ENCODE measurements around the gene FDX2. TPM values are rescaled to one million over a fixed set of nuclear protein-coding genes. Genes with fewer than 3 reads are reported as not detected.

The FDX2 gene
- total and polyA plus RNA-seq, 2 experiments from 2014 or later: 24.9 to 49.3 TPM

DNA sequence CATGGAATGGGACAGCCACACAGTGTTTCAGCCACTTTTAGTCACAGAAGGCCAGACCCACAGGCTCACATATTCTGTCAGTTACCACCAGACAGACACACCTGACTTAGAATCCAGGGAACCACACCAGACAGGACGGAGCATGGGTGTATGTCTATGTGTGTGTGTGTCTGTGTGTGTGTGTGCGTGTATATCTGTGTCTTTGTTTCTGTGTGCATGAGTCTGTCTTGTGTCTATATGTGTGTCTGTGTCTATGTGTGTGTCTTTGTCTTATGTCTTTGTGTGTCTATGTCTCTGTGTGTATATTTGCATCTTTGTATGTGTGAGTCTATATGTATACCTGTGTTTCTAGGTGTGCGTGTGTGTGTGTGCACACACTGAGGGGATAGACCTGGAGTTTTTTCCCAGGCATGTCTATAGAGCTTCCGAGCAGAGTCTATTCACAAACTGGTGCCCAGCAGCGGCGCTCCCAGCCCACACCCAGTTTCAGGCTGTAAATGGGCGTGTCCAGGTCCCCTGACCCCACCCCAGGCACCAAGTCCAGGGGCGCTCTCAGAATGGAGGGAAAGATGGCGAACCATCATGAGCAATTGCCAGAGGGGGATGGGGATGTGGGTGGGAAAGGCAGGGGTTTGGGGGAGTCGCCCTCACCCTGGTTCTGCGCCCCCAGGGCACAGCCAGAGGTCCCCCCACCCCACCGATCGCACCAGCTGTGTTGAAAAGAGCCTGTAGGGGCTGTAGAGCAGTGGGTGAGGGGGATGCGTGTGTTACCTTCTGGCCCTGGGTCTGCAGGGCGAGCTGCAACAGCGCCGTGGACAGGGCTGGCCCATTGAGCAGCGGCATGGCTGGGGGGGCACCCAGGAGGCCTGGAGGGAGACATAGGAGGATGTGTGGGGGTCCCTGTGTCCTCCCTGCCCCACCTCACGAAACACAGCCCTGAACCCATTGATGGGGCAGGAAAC is 6.3 kb upstream of the FDX2 start:
- TF ChIP-seq EZH2phosphoT487 (IDR thresholded peaks at IDR 0.05; ENCODE audit: low read depth, severe bottlenecking, unreplicated experiment): no peak
- TF ChIP-seq, protein P1, sequence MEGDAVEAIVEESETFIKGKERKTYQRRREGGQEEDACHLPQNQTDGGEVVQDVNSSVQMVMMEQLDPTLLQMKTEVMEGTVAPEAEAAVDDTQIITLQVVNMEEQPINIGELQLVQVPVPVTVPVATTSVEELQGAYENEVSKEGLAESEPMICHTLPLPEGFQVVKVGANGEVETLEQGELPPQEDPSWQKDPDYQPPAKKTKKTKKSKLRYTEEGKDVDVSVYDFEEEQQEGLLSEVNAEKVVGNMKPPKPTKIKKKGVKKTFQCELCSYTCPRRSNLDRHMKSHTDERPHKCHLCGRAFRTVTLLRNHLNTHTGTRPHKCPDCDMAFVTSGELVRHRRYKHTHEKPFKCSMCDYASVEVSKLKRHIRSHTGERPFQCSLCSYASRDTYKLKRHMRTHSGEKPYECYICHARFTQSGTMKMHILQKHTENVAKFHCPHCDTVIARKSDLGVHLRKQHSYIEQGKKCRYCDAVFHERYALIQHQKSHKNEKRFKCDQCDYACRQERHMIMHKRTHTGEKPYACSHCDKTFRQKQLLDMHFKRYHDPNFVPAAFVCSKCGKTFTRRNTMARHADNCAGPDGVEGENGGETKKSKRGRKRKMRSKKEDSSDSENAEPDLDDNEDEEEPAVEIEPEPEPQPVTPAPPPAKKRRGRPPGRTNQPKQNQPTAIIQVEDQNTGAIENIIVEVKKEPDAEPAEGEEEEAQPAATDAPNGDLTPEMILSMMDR (IDR thresholded peaks at IDR 0.05; ENCODE audit: poor library complexity): no peak
- TF ChIP-seq EZH2 (IDR thresholded peaks at IDR 0.05; ENCODE audit: borderline replicate concordance): no peak
- DNase-seq (ENCODE audit: low spot score): no peak
- no peak overlapping the region for H2AFZ ChIP-seq
- no peaks in the 10 kb centered on the region for H3K79me2 ChIP-seq
- no peak overlapping the region for H3K4me3 ChIP-seq
- H4K20me1 ChIP-seq (ENCODE audit: insufficient read depth, poor library complexity, severe bottlenecking): no peaks in the 10 kb centered on the region
- H3K9me2 ChIP-seq (replicated peaks; ENCODE audit: insufficient read depth): no peaks in the 10 kb centered on the region
- H3K4me1 ChIP-seq (ENCODE audit: insufficient read depth): no peaks in the 10 kb centered on the region
- H3K36me3 ChIP-seq (replicated peaks; ENCODE audit: insufficient read depth, low read depth): no peaks in the 10 kb centered on the region
- no peak overlapping the region for H3K4me2 ChIP-seq
- 94% methylated on average over 16 of the region's 19 CpGs for WGBS (ENCODE audit: low lambda C conversion rate, missing lambda C conversion rate)
- H3K27me3 ChIP-seq: no peaks in the 10 kb centered on the region
- no peak overlapping the region for H3K27ac ChIP-seq
- H3K9me3 ChIP-seq (ENCODE audit: low read depth): no peaks in the 10 kb centered on the region

DNA sequence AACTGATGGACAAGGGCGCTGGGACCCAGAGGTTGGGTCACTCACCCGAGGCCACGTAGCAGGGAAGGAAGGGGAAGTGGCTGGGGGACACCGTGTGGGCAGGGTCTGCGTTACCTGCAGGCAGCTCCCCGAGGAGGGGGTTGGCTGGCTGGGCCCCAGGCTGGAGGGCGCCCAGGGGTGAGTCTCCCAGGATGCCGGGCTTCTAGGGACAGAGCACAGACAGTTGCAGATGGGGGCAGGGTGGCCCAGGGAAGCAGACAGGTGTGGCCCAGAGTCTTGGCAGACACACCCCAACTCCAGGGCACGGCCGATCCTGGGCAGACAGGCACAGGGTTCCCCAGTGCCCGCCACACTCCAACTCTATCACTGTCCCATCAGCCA is 5.6 kb upstream of the FDX2 start:
- H3K36me3 ChIP-seq (replicated peaks; ENCODE audit: insufficient read depth, low read depth): no peaks in the 10 kb centered on the region
- no peak overlapping the region for H3K27ac ChIP-seq
- H3K9me2 ChIP-seq (replicated peaks; ENCODE audit: insufficient read depth): no peaks in the 10 kb centered on the region
- H3K4me3 ChIP-seq: no peak overlapping the region
- no peaks in the 10 kb centered on the region for H3K79me2 ChIP-seq
- H4K20me1 ChIP-seq (ENCODE audit: insufficient read depth, poor library complexity, severe bottlenecking): no peaks in the 10 kb centered on the region
- no peaks in the 10 kb centered on the region for H3K27me3 ChIP-seq
- H3K9me3 ChIP-seq (ENCODE audit: low read depth): no peaks in the 10 kb centered on the region
- no peak overlapping the region for H3K4me2 ChIP-seq
- no peaks in the 10 kb centered on the region for H3K4me1 ChIP-seq (ENCODE audit: insufficient read depth)
- H2AFZ ChIP-seq: no peak overlapping the region
- TF ChIP-seq EZH2 (IDR thresholded peaks at IDR 0.05; ENCODE audit: borderline replicate concordance) (no peak), EZH2phosphoT487 (IDR thresholded peaks at IDR 0.05; ENCODE audit: low read depth, severe bottlenecking, unreplicated experiment) (no peak)
- TF ChIP-seq, protein P1 (IDR thresholded peaks at IDR 0.05; ENCODE audit: poor library complexity): no peak
- over 99% methylated on average over 11 of the region's 11 CpGs for WGBS (ENCODE audit: low lambda C conversion rate, missing lambda C conversion rate)
- DNase-seq (ENCODE audit: low spot score): no peak

DNA sequence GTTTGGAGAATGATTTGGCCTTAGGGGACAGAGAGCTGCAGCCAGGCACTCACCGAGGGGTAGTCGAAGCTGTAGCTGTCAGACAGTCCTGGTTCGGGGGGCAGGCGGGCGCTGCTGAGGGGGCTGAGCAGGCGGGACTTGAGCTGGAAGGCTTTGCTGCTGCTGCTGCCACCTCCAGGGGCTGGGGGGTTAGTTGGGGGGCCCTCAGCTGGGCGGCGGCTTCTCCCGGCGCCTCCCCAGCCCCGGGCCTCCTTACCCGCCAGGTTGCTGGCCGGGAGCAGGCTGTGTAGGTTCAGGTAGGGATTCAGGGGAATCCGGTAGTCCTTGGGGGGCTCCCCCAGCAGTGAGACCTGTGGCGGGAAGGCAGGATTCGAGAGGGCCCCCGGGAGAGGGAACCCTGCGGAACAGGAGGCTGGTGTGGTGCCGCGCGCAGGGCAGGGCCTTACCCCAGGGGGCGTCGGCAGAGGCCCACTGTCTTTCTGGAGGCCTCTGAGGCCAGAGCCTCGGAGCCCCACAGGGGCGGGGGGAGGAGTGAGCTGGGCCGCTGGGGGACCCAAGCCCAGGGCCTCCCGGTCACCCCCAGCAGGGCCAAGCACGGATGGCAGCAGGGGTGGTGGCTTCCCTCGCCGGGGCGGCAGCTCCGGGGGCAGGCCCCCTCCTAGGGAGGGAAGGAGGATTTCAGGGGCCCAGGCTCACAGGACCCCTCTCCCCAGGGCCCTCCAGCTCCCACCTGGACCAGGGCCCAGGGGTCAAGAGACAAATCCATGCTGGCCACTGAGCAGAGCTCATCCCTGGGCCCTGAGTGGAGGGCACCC is 5.0 kb upstream of the FDX2 start:
- no peak for TF ChIP-seq EZH2 (IDR thresholded peaks at IDR 0.05; ENCODE audit: borderline replicate concordance)
- no peak for TF ChIP-seq EZH2phosphoT487 (IDR thresholded peaks at IDR 0.05; ENCODE audit: low read depth, severe bottlenecking, unreplicated experiment)
- TF ChIP-seq, protein P1 (IDR thresholded peaks at IDR 0.05; ENCODE audit: poor library complexity): no peak
- H3K4me2 ChIP-seq: no peak overlapping the region
- H3K27ac ChIP-seq: no peak overlapping the region
- no peaks in the 10 kb centered on the region for H3K27me3 ChIP-seq
- 93% methylated on average over 15 of the region's 32 CpGs for WGBS (ENCODE audit: low lambda C conversion rate, missing lambda C conversion rate)
- DNase-seq (ENCODE audit: low spot score): no peak
- no peaks in the 10 kb centered on the region for H4K20me1 ChIP-seq (ENCODE audit: insufficient read depth, poor library complexity, severe bottlenecking)
- no peaks in the 10 kb centered on the region for H3K36me3 ChIP-seq (replicated peaks; ENCODE audit: insufficient read depth, low read depth)
- H3K9me3 ChIP-seq (ENCODE audit: low read depth): no peaks in the 10 kb centered on the region
- H2AFZ ChIP-seq: no peak overlapping the region
- H3K79me2 ChIP-seq: no peaks in the 10 kb centered on the region
- peaks cover 5% of the 10 kb centered on the region for H3K4me1 ChIP-seq (ENCODE audit: insufficient read depth)
- no peaks in the 10 kb centered on the region for H3K9me2 ChIP-seq (replicated peaks; ENCODE audit: insufficient read depth)
- H3K4me3 ChIP-seq: no peak overlapping the region
